HG03378 (cell line): ENCODE results near the gene JPH2.

ENCODE experiments used
- ATAC-seq: cut with Tn5 transposase; IDR thresholded peaks from one replicate; pipeline ENCODE4 v1.9.1; 2021; ENCODE audit warnings: mild to moderate bottlenecking, moderate library complexity; ENCODE audit not compliant: unreplicated experiment

The JPH2 gene

GRCh38 chr20:44188752-44189151 lies 1.8 kb upstream of the JPH2 start:
- no peak for ATAC-seq

DNA sequence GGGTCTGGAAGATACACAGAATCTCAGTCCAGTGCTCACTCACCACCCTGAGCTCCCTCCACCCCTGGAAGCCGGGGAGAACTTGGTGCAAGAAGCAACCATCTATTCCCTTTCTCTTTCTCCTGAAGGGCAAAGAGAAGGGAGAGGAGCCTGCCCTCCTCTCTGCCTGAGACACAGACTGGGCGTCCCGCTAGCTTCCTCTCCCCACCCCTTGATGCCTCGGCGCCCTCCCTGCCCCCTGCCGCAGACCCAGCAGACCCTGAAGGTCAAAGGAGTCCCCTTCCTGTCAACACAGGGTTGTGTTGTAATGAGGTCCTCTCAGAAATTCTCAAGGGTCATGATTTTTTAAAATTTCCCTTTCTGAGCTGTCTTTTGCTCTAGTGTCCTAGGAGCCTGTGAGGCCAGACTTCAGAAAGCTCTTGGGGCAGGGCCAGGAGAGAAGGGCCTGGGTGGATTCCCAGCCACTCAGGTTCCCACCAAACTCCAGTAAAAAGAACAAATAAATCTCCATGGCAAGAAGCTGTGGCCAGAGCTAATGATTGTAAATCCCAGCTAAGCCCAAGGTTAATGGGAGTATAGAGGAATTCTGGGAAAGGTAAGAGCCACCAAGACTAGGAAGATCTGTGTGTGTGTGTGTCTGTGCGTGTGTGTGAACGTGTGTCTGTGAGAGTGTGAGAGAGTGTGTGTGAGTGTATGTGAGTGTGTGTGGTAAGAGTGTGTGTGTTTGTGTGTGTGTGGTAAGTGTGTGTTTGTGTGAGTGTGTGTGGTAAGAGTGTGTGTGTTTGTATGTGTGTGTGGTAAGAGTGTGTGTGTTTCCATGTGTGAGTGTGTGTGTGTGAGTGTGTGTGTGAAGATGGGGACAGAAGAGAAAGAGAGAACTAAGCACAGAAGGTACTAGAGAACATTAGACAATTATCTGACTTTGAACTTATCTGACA lies 1.1 kb upstream of the JPH2 start:
- no peak for ATAC-seq

DNA sequence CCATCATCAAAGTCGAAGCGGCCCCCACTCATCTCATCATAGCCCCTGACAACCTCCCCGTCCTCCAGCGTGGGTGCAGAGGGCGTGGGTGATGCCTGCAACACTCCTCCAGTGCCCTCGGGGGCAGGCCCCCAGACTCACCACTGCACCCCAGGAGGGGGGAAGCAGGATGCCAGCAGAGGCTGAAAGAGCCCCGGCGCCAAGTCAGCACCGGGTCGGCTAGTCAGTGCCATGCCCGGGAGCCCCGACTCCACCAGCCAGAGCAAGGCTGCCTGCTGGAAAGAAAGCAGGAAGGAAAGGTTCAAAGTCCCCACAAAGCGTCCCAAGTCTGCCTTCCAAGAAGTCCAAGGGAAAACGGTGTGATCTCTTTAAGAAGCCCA lies 324 bp downstream of the JPH2 start:
- ATAC-seq = no peak

DNA sequence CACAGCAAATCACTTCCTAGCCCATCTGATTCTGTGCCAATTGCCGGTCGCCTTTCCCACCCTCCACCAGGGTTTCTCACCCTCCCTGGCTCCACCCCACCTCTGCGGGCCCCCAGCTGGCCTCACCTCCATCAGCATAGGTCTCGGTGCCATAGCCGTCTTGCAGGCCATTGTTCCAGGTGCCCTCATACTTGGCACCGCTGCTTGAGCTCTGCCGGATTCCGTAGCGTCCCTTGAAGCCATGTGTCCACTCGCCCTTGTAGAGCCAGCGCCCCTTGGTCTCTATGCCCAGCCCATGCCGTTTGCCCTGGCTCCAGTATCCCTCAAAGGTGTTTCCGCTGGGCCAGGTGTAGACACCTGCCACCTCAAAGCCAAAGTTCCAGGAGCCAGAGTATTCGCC lies 787 bp downstream of the JPH2 start:
- ATAC-seq = no peak

DNA sequence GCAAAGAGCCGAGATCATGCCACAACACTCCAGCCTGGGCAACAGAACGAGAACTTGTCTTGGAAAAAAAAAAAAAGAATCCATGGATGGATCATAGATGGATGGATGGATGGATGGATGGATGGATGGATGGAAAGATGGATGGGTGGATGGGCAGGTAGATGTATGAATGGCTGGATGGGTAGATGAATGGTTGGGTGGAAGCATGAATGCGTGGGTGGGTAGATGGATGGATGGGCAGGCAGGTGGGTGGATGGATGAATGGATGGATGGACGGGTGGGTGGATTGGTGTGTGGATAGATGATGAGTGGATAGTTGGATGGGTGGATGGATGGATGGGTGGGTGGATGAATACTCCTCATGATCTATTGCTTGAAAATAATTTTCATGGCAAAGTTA lies 1.4 kb downstream of the JPH2 start:
- ATAC-seq = no peak

GRCh38 chr20:44183282-44183681 lies 3.7 kb downstream of the JPH2 start:
- ATAC-seq = no peak

DNA sequence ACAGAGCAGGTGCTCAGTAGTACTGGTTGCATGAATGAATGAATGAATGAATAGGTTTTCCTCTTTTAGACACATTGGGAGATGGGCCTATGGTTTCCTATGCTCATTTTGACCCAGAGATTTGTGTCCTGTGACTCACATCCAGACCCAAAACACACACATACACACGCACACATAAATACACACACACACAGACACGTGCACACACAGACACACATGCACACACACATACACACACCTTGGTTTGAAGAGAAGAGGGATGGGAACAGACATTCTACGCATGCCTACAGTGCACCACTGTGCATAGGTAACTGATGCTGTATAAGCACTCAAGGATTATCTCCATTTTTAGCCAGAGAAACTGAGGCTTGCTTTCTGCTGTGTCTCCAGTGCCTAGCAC lies 4.1 kb downstream of the JPH2 start:
- no peak for ATAC-seq

GRCh38 chr20:44182135-44182765 lies 4.7 kb downstream of the JPH2 start:
- ATAC-seq = no peak

DNA sequence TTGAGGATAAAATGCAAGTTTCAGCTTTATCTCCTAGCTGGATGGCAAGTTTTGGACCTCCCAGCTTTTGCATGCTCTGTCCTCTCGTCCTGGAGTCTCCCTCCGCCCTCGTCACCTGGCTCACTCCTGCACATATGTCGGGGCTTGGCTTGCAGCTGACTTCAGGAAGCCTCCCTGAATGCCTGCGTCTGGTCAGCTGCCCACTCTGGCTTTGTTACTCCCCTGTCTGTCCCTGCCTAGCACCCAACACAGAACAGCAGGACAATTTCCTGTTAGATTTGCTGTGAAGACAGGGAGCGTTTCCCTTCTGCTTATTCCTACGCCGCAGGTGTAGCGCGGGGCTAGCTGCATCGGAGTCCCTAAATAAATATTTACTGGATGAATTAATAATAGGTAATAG lies 5.4 kb downstream of the JPH2 start:
- ATAC-seq = no peak

- no peak for ATAC-seq
These were observed 6.2 kb downstream of the JPH2 start for GRCh38 chr20:44180814-44181213.

- ATAC-seq = no peak
These were observed 10.0 kb downstream of the JPH2 start for GRCh38 chr20:44176833-44177534.

DNA sequence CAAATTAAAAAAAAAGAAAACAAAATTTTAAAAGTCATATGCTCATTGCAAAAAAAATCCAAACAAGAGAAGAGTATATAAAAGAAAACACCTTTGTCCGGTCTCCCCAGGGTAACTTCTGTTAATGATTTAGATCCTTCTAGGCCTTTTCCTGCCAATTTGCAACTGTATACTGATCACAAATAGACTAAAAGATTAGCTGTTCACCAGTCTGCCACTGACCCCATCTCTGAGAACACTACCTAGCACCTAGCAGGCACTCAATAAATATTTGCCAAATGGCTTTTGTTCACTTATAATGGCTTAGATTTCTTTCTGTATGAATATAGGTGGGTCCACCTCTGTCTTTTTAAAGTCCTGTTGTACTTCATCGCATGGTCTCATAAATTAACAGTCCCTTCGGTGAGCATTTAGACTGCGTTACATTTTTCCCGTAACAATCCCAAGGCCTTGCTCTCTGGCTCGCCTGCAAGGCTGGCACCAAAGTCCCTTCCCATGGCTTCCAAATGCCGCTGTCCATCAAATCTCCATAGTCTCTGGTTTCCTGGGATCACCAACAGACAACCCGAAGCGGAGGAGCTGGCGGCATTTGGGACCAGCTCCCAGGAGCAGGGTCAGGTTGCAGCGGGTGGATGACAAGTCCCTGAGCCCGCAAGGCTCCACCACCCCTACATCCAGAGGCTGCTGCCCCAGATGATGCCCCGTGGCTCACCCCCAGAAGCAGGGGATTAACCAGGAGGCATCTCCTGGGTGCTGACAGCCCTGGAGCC lies 11.8 kb downstream of the JPH2 start:
- no peak for ATAC-seq

DNA sequence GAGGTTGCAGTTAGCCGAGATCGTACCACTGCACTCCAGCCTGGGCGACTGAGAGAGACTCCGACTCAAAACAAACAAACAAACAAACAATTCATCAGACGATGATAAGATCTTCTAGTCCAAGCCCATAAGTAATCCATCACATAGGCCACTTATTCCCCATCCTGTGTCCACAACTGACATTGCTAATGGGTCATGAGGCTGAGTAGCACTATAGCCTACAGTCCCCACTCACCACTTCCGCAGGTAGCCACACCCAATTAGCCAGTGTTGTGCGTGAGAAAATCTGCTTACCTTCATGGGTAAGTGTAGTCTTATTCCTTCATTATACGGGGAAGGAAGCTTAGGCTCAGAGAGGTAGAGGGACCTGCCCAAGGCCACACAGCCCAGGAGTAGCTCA lies 13.1 kb downstream of the JPH2 start:
- ATAC-seq = no peak

DNA sequence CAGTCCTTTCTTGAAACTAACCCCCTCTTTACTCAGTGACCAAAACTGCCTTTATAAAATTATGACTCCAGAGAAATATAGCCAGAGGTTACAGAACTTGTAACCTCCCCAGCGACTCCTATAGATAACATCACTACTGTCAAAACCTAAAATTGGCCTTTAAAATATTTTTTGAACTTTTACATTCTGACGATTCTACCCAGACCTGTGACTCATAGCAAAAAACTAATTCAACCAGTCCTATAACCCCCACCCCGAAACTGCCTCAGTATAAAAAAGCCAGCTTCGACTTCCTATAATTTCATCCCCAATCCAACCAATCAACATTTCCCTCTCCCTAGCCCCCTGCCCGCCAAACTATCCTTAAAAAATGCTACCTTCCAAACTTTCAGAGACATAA lies 13.9 kb downstream of the JPH2 start:
- ATAC-seq = no peak

DNA sequence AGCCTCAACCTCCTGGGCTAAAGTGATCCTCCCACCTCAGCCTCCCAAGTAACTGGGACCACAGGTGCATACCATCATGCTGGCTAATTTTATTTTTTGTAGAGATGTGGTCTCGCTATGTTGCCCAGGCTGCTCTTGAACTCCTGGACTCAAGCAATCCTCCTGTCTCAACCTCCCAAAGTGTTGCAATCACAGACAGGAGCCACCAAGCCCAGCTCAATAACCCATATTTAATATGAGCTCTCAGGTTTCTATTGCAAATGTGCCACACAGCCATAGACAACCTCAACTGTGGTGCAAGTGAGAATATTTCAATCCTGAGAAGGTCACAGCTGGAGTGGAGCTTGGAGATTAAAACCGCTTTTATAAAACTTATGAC lies 14.4 kb downstream of the JPH2 start:
- no peak for ATAC-seq

GRCh38 chr20:44171775-44172571 lies 15.0 kb downstream of the JPH2 start:
- ATAC-seq = no peak

DNA sequence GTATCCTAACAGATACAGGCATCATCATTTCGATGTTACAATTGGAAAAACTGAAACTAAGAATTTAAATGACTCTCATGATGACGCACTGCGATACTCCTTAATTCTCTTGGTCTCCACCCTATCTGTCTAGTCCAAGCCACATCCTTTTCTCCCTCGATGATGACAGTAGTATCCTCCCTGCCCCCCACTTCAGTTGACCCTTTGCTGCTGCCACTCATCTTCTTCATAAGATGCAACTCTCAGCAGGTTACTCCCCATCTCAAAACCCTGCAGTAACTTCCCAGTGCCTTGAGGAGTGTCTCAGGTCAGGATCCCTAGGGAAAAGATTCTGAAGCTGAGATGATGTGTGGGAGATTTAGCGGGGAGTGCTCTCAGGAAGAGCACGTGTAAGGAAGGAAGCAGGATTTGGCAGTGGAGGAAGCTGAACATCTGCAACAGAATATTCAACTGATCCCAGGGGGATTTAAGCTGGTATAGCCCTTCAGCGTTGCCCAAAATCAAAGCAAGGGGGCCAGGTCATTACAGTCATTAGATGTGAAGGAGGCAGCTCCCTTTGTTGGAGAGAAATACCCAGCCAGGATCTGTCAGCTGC lies 16.1 kb downstream of the JPH2 start:
- ATAC-seq = no peak

DNA sequence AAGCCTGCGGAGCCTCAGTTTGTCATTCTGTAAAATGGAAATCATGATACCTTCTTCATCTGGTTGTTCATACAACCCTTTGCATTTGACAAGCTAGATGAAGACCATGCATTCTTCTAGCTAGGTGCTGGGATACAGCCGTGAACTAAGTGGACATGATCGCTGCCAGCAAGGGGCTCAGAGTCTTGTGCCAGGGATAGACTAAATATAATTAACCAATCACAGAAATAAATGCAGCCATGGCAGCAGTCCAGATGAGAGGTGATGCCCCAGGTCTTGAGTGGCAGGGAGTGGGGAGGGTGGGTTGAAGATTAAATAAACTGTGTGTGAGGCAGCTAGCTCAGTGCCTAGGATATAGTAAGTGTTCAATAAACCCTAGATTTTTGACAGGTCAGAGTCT lies 19.3 kb downstream of the JPH2 start:
- no peak for ATAC-seq

DNA sequence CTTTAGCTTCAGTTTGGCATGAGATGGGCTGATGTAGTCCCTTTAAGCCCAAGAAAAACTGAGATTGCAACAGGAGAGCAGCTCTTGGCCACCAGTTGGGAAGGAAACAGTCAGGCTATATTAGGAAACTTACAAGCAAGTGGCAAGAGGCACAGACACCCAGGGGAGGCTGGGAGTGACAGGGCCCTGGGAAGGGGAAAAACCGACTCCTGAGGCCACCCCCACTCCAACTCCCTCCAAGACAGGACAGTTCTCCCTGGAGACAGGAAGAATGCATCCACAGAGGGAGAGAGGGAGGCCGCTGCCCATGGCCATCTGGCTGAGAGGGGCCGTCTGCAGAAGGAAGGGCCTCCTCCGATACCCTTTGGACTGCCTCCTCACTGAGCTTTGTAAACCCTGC lies 20.5 kb downstream of the JPH2 start:
- ATAC-seq = no peak

DNA sequence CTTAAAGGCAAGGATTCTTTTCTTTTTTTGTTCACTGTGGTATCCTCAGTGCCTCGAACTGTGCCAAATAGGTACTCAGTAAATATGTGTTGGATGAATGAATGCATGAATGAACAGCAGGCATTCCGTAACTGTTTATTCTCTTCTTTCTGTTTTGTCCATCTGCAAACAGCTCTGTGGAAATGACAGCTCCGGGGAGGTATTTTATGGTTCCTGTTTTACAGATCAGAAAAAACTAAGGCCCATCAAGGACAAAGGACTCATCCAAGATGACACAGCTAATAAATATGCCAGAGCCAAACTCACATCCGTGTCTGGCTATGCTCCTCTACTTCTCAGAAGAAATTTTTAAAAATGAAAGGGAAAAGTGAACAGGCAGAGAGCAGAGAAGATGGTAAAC lies 21.0 kb downstream of the JPH2 start:
- no peak for ATAC-seq
